Ectodermal cell (in vitro differentiated cells): ENCODE measurements around the gene CBX6.

Experiments used
- H3K27ac ChIP-seq: 2 replicates; pipeline ENCODE4 v1.7.0; 2013; ENCODE audit warnings: mild to moderate bottlenecking, low read depth, low read length; ENCODE audit not compliant: insufficient read depth, poor library complexity, severe bottlenecking
- H3K27me3 ChIP-seq: 2 replicates; pipeline ENCODE4 v1.7.0; 2013; ENCODE audit warnings: mild to moderate bottlenecking, low read length; ENCODE audit not compliant: insufficient read depth, control insufficient read depth, poor library complexity, severe bottlenecking
- H3K36me3 ChIP-seq: one replicate; pipeline ENCODE4 v1.7.0; 2013; ENCODE audit warnings: low read length; ENCODE audit not compliant: control insufficient read depth, insufficient read depth
- H3K4me1 ChIP-seq: one replicate; pipeline ENCODE4 v1.7.0; 2013; ENCODE audit warnings: low read length; ENCODE audit not compliant: control insufficient read depth, insufficient read depth
- H3K4me3 ChIP-seq: 2 replicates; pipeline ENCODE4 v1.7.0; 2013; ENCODE audit warnings: low read depth, low read length, control low read depth; ENCODE audit not compliant: insufficient read depth
- H3K9me3 ChIP-seq: 2 replicates; pipeline ENCODE4 v1.7.0; 2013; ENCODE audit warnings: mild to moderate bottlenecking, low read length, moderate library complexity; ENCODE audit not compliant: control insufficient read depth
- WGBS, 2 experiments: methylation state at CpG; one replicate each; pipeline ENCODE4 v1.1.7; 2013; ENCODE audit warnings: missing lambda C conversion rate in 2 of 2; 5-methylcytosine and 5-hydroxymethylcytosine counted together

Gene CBX6

DNA sequence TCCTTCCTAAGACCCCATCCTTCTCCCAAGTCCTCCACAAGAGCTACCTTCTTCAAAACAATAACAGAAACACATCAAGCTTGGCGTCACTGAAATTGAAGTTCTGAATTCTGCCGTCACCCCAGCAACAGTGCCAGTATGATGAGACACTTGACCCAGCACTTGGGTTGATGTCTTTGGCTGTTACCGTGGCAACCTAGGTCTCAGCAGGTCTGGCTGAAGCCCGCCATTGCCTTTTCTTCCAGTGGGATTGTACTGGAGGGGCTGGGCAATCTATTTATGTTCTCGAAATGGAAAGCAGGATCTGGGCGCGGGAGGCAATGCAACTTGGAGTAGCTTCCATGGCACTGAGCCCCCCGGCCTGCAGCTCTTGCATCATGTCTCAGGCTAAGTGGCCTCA lies 52.0 kb downstream of the CBX6 start:
- WGBS, 2 experiments: 88 to 89% methylated on average over 8 of the region's 8 CpGs
- no peak overlapping the region for H3K27ac ChIP-seq
- no peaks in the 10 kb centered on the region for H3K27me3 ChIP-seq
- H3K4me1 ChIP-seq: no peaks in the 10 kb centered on the region
- H3K4me3 ChIP-seq: no peak overlapping the region
- no peaks in the 10 kb centered on the region for H3K36me3 ChIP-seq
- no peaks in the 10 kb centered on the region for H3K9me3 ChIP-seq

DNA sequence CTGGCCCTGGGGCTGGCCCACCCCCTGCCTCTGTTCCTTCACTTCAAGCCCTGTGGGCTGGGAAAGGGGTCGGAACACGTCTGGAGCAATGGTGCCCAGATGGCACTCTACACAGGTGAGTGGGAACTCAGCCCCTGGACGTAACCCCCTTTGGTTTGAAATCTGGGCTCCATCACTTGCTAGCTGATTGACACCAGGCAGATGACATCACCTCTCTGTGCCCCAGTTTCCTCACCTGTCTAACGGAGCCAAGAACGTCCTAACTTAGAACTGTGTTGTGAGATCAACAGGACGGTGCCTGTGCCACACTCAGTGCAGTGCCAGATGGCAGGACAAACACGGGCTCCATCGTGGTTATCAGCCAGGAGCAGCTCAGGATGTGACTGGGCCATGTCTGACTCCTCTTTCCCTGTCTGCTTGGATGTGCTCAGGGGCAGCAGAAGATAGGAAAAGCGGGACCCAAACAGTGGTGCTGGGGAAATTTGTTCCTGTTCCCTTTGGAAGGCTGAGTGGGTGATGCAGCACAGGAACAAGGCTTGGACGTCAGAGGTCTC lies 52.6 kb downstream of the CBX6 start:
- H3K27ac ChIP-seq: no peak overlapping the region
- H3K36me3 ChIP-seq: no peaks in the 10 kb centered on the region
- WGBS, 2 experiments: 86 to 88% methylated on average over 10 of the region's 10 CpGs
- H3K4me3 ChIP-seq: no peak overlapping the region
- no peaks in the 10 kb centered on the region for H3K9me3 ChIP-seq
- H3K27me3 ChIP-seq: no peaks in the 10 kb centered on the region
- H3K4me1 ChIP-seq: no peaks in the 10 kb centered on the region

DNA sequence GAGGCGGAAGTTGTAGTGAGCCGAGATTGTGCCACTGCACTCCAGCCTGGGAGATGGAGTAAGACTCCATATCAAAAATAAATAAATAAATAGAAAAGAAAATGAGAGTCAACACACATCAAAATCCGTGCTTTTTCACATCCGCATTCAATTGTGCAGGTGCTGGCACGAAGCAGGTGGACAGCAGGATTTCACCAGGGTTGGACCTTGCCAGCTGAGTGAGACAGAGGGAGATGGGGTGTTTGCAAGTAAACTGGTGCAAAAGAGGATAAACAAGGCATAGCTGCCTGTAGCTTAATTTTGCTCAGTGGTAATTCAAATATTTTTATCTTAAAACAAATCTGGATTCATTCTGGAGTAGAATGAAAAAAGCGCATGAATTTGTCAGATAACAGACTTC lies 54.8 kb downstream of the CBX6 start:
- WGBS, 2 experiments: 95 to 98% methylated on average over 6 of the region's 6 CpGs
- Histone ChIP-seq H3K27me3 (no peaks in the 10 kb centered on the region), H3K27ac (no peak overlapping the region), H3K9me3 (no peaks in the 10 kb centered on the region), H3K36me3 (no peaks in the 10 kb centered on the region), H3K4me3 (no peak overlapping the region), H3K4me1 (no peaks in the 10 kb centered on the region)

DNA sequence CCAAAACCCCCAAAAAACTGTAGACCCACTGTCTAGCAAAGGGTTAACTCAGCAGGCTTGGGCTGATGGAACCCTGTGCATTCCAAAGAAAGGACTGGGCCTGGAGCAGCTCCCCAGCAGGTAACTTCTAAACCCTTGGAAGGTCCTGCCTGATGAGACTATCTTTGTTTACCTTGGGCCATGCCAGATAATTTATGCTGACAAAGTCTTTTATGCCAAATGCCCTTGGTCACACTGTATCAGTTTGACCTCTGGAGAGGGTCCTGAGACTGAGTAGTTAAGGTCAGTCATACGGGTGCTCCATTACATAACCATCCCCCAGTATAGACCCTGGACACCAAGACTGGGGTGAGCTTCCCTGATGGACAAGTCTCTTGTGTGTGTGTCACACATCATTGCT lies 56.2 kb downstream of the CBX6 start:
- H3K27me3 ChIP-seq: no peaks in the 10 kb centered on the region
- H3K4me3 ChIP-seq: no peak overlapping the region
- 76 to 83% methylated on average over 1 of the region's 1 CpG for WGBS, 2 experiments
- no peaks in the 10 kb centered on the region for H3K9me3 ChIP-seq
- no peak overlapping the region for H3K27ac ChIP-seq
- H3K36me3 ChIP-seq: no peaks in the 10 kb centered on the region
- no peaks in the 10 kb centered on the region for H3K4me1 ChIP-seq
